CD4-positive, alpha-beta T cell treated with Interleukin-4 for 1 hour (primary cell): ENCODE measurements around the gene NUMBL.
"Not testable (repeated sequence)": the region's sequence is repeated elsewhere in the genome, so short reads cannot be mapped to it uniquely, and the experiment has no call there.

Source experiments
- DNase-seq, 2 donors: peaks; one replicate each; pipeline ENCODE4 v3.0.0-alpha.2; 2020 to 2022

NUMBL gene

DNA sequence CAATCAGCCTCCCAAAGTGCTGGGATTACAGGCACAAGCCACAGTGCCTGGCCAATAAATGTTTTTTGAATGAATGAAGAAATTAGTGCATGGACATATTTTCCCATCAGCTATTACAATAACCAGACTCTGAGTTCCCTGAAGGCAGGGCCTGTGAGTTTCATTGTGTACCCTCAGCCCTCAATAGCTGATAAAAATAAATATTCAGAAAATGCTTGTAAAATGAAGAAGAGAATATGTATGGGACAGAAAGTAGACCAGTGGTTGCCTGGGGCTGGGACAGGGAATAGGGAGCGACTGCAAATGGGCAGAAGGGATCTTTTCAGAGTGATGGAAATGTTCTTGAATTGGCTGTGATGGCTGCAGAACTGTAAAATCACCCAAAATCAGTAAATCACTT, 28.8 kb downstream of the NUMBL start:
- no peak for DNase-seq

- no peak for DNase-seq
These were observed 30.9 kb downstream of the NUMBL start for GRCh38 chr19:40659566-40659965.

- DNase-seq: no peak
These were observed 31.3 kb downstream of the NUMBL start for GRCh38 chr19:40659116-40659515.

DNA sequence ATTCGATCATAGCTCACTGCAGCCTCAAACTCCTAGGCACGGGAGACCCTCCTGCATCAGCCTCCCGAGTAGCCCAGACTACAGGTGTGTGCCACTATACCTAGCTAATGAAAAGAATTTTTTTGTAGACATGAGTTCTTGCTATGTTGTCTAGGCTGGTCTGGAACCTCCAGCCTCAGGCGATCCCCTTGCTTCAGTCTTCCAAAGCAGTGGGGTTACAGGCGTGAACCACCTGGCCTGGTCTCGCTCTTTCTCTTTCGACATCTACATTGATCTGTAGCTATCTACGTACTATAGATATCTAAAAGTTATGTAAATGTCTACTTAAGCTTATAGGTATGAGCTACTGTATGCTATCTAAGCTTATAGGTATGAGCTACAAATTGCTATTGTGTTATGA, 32.4 kb downstream of the NUMBL start:
- DNase-seq: no peak

DNA sequence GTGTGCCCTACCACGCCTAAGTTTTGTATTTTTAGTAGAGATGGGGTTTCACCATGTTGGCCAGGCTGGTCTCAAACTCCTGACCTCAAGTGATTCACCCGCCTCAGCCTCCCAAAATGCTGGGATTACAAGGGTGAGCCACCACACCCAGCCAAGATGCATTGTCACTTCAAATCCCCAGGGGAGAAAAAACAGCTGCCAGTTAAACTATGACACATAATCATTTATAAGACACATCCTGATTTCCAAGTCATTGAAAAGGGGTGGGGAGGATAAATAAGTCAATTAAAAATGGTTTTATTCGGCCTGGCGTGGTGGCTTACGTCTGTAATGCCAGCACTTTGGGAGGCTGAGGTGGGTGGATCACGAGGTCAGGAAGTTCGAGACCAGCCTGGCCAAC, 34.8 kb downstream of the NUMBL start:
- DNase-seq: not testable (repeated sequence)

DNA sequence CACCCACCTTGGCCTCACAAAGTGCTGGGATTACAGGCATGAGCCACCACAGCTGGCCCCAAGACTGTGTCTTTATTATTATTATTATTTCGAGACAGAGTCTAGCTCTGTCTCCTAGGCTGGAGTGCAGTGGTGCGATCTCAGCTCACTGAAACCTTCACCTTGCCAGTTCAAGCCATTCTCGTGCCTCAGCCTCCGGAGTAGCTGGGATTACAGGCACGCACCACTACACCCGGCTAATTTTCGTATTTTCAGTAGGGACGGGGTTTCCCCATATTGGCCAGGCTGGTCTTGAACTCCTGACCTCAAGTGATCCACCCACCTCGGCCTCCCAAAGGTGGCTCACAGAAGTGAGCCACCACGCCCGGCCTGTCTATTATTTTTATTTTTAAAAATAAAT, 38.1 kb downstream of the NUMBL start:
- not testable (repeated sequence) for DNase-seq

DNA sequence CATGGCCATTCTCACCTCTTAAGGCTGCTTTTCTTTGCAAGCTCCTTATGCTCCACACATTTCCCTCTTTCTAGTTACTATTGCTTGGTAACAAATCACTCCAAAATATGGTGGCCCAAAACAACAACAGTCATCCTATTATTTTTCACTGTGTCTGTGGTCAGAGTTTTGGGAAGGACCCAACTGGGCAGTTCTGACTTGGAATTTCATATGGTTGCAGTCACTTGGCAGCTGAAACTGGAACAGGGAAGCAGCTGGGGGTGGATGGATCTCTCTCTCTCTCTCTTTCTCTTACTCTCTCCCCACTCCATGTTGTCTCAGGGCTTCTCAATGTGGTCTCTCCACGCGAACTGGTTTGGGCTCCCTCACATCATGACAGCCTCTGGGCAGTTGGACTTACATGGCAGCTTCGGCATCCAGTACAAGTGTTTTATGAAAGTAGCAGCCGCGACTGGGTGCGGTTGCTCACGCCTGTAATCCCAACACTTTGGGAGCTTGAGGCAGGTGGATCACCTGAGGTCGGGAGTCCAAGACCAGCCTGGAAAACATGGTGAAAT, 39.6 kb downstream of the NUMBL start:
- DNase-seq: no peak

- not testable (repeated sequence) for DNase-seq
These were observed 40.4 kb downstream of the NUMBL start for GRCh38 chr19:40649903-40650675.

DNA sequence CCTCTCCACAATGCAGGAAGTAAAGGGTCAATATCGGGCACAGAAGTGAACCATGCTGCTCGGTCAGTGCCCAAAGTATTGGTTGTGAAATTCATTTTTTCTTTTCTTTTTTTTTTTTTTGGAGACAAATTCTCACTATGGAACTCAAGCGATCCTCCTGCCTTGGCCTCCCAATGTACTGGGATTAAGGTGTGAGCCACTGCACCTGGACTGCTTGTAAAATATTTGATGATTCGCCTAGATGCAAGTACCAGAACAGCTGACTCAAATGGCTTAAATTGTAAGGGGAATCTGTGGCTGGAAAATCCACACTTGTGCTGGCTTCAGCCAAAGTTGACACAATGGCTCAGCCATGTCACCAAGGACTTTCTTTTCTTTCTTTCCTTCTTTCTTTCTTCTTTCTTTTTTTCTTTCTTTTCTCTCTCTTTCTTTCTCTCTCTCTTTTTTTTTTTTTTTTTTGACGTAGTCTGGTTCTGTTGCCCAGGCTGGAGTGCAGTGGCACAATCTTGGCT, 43.7 kb downstream of the NUMBL start:
- no peak for DNase-seq

DNA sequence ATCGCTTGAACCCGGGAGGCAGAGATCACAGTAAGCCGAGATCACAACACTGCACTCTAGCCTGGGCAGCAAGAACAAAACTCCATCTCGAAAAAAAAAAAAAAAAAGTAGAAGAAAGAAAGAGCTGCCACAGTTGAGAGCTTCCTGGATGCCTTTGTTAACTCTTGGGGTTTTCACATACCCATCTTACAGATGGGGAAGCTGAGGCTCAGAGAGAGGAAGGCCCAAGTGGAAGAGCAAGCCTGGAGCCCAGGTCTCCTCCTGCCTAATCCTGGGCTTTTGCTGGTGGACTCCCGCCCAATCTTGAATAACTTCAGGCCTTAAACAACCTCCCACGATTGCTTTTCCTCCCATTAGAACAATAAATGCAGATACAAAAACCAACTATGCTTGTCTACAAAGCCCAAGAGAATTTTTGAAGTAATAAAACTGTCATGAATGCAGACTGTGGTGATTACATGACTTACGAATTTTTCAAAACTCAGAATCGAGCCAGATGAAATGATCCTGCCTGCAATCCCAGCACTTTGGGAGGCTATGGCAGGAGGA, 47.6 kb downstream of the NUMBL start:
- no peak for DNase-seq

- DNase-seq: no peak
These were observed 48.3 kb downstream of the NUMBL start for GRCh38 chr19:40642051-40642706.

- DNase-seq: no peak
These were observed 49.2 kb downstream of the NUMBL start for GRCh38 chr19:40641281-40641680.

GRCh38 chr19:40640744-40641143, 49.7 kb downstream of the NUMBL start:
- no peak for DNase-seq

- DNase-seq: no peak
These were observed 50.8 kb downstream of the NUMBL start for GRCh38 chr19:40639638-40639982.

DNA sequence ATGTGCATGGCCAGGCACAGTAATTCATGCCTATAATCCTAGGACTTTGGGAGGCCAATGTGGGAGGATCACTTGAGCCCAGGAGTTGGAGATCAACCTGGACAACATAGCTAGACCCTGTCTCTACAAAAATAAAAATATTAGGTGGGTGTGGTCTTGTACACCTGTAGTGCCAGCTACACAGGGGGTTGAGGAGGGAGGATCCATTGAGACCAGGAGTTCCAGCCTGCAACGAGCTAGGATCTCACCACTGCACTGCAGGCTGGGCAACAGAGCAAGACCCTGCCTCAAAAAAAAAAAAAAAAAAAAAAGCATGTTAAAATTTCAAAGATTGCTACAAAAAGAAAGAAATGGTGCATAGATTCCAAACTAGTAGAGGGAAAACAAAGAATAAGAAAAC, 52.1 kb downstream of the NUMBL start:
- DNase-seq: no peak

DNA sequence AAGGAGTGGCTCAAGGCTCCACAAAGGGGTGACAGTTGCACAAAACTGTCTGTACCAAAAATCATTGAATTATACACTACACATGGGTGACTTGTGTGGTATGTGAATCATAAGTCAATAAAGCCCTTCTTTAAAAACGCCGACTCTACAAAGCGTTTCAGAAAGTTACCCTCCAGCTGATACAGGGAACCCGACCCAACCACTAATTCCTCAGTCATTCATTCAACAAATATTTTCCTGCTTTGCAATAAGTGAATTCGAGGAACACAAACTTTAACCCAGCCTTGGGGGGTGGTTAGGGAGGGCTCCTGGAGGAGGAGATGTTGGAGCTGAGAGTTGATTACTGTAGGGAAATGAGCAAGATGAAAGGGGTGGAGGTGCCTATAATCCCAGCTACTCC, 57.2 kb downstream of the NUMBL start:
- DNase-seq: no peak

- no peak for DNase-seq
These were observed 58.0 kb downstream of the NUMBL start for GRCh38 chr19:40632311-40633036.

DNA sequence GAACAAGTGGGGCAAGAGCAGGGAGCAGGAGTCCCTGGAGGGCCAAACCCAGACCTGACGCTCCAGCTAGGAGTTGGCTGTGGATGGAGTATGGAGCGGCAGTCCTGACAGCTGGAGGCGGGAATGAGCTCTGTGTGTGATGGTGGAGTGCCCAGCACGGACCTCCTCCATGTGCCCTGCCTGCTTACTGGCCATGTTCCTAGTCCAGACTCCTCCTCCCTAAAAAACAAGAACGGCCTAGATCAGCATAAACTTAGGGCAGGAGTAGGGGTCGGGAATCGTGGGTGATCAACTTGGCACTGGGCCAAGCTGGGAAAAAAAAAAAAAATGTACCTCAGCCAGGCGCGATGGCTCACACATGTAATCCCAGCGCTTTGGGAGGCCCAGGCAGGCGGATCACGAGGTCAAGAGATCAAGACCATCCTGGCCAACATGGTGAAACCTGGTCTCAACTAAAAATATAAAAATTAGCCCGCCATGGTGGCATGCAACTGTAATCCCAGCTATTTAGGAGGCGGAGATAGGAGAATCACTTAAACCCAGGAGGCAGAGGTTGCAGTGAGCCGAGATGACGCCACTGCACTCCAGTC, 59.8 kb downstream of the NUMBL start:
- DNase-seq: no peak

- no peak for DNase-seq
These were observed 61.1 kb downstream of the NUMBL start for GRCh38 chr19:40629346-40629745.

GRCh38 chr19:40627486-40628279, 62.8 kb downstream of the NUMBL start:
- DNase-seq: no peak

- no peak for DNase-seq
These were observed 63.5 kb downstream of the NUMBL start for GRCh38 chr19:40626918-40627317.
